SK-MEL-5 (cell line): ENCODE results near the gene ARHGAP44. TPM values are rescaled to one million over a fixed set of nuclear protein-coding genes. Genes with fewer than 3 reads are reported as not detected.

ENCODE experiments used
- DNase-seq: peaks from one replicate; pipeline ENCODE4 v3.0.0-alpha.2; 2016; ENCODE audit warnings: low read depth, low spot score
- in situ Hi-C: cut with HindIII; loops from 2 replicates; pipeline ENCODE4 v1.10.0; 2016; ENCODE audit warnings: low sequenced_read_pairs, high pct_unique_total_duplicates, low pct_unique_long_range_greater_than_20kb
- total RNA-seq: library from RNA; depleted of rRNA; stranded (reverse); fragments of >200 nt; shearing (Covaris generic); gene quantifications from 2 replicates; pipeline ENCODE4 v1.2.3, GENCODE V29; 2014

Gene ARHGAP44
- total RNA-seq, 1 experiment from 2014 or later = 0.18 TPM

- in situ Hi-C loops = no loop called here
- no peak for DNase-seq
These were observed 19.4 kb downstream of the ARHGAP44 start for GRCh38 chr17:12808723-12809122.

GRCh38 chr17:12812877-12813276, 23.6 kb downstream of the ARHGAP44 start:
- in situ Hi-C loops = no loop called here
- no peak for DNase-seq

- DNase-seq = no peak
- in situ Hi-C loops = no loop called here
These were observed 24.4 kb downstream of the ARHGAP44 start for GRCh38 chr17:12813664-12814063.

GRCh38 chr17:12814718-12815117, 25.4 kb downstream of the ARHGAP44 start:
- in situ Hi-C loops = no loop called here
- DNase-seq = no peak

- in situ Hi-C loops = no loop called here
- no peak for DNase-seq
These were observed 26.4 kb downstream of the ARHGAP44 start for GRCh38 chr17:12815642-12816141.

GRCh38 chr17:12821376-12821940, 32.2 kb downstream of the ARHGAP44 start:
- in situ Hi-C loops = no loop called here
- DNase-seq = no peak

GRCh38 chr17:12826431-12826830, 37.1 kb downstream of the ARHGAP44 start:
- DNase-seq = no peak

GRCh38 chr17:12830777-12831247, 41.5 kb downstream of the ARHGAP44 start:
- DNase-seq = no peak
- in situ Hi-C loops = no loop called here

More at GRCh38 chr17:12826431-12826830, 37.1 kb downstream of the ARHGAP44 start:
- in situ Hi-C loops = no loop called here

GRCh38 chr17:12831839-12832238, 42.5 kb downstream of the ARHGAP44 start:
- in situ Hi-C loops = no loop called here
- no peak for DNase-seq

- in situ Hi-C loops = no loop called here
- DNase-seq = no peak
These were observed 49.7 kb downstream of the ARHGAP44 start for GRCh38 chr17:12839042-12839441.

GRCh38 chr17:12842936-12843335, 53.6 kb downstream of the ARHGAP44 start:
- no peak for DNase-seq

GRCh38 chr17:12850996-12851395, 61.7 kb downstream of the ARHGAP44 start:
- DNase-seq = no peak
- in situ Hi-C loops = no loop called here

More at GRCh38 chr17:12842936-12843335, 53.6 kb downstream of the ARHGAP44 start:
- in situ Hi-C loops = no loop called here

- DNase-seq = no peak
- in situ Hi-C loops = no loop called here
These were observed 62.7 kb downstream of the ARHGAP44 start for GRCh38 chr17:12851901-12852435.

- in situ Hi-C loops = no loop called here
These were observed 64.6 kb downstream of the ARHGAP44 start for GRCh38 chr17:12853921-12854320.

GRCh38 chr17:12856416-12856815, 67.1 kb downstream of the ARHGAP44 start:
- in situ Hi-C loops = no loop called here
- no peak for DNase-seq

More at GRCh38 chr17:12853921-12854320, 64.6 kb downstream of the ARHGAP44 start:
- no peak for DNase-seq

GRCh38 chr17:12857592-12857991, 68.3 kb downstream of the ARHGAP44 start:
- in situ Hi-C loops = no loop called here
- DNase-seq = no peak

- in situ Hi-C loops = no loop called here
- DNase-seq = no peak
These were observed 70.2 kb downstream of the ARHGAP44 start for GRCh38 chr17:12859520-12859919.

- DNase-seq = no peak
- in situ Hi-C loops = no loop called here
These were observed 76.5 kb downstream of the ARHGAP44 start for GRCh38 chr17:12865769-12866168.

- no peak for DNase-seq
These were observed 76.9 kb downstream of the ARHGAP44 start for GRCh38 chr17:12866244-12866643.

More at GRCh38 chr17:12866244-12866643, 76.9 kb downstream of the ARHGAP44 start:
- in situ Hi-C loops = no loop called here
